Endodermal cell (in vitro differentiated cells): ENCODE data around the gene SRR. TPM values are rescaled to one million over a fixed set of nuclear protein-coding genes. Genes with fewer than 3 reads are reported as not detected.
A peak's percentile ranks its signal among the peaks of the same experiment; 100 is the strongest.

Source experiments
- DNase-seq: peaks from one replicate; pipeline ENCODE4 v3.0.0-alpha.2; 2017
- H3K27ac ChIP-seq: 2 replicates; pipeline ENCODE4 v1.5.1; 2013; ENCODE audit warnings: mild to moderate bottlenecking, low read depth, low read length, moderate library complexity
- H3K27me3 ChIP-seq: 2 replicates; pipeline ENCODE4 v1.6.1; 2013; ENCODE audit warnings: mild to moderate bottlenecking, low read length, moderate library complexity; ENCODE audit not compliant: insufficient read depth, control insufficient read depth, poor library complexity, severe bottlenecking
- H3K36me3 ChIP-seq: 2 replicates; pipeline ENCODE4 v1.7.0; 2013; ENCODE audit warnings: mild to moderate bottlenecking, low read length, moderate library complexity; ENCODE audit not compliant: control insufficient read depth, insufficient read depth
- H3K4me1 ChIP-seq: one replicate; pipeline ENCODE4 v1.7.0; 2013; ENCODE audit warnings: low read length; ENCODE audit not compliant: control insufficient read depth, insufficient read depth
- H3K4me3 ChIP-seq: 2 replicates; pipeline ENCODE4 v1.5.1; 2013; ENCODE audit warnings: mild to moderate bottlenecking, low read length, moderate library complexity
- H3K9ac ChIP-seq: 2 replicates; pipeline ENCODE4 v1.6.1; 2013; ENCODE audit warnings: mild to moderate bottlenecking, low read length, moderate library complexity; ENCODE audit not compliant: poor library complexity, severe bottlenecking; ENCODE audit errors: extremely low read depth
- H3K9me3 ChIP-seq: 2 replicates; pipeline ENCODE4 v1.6.1; 2013; ENCODE audit warnings: mild to moderate bottlenecking, low read length, moderate library complexity; ENCODE audit not compliant: control insufficient read depth
- H3K27ac Mint-ChIP-seq: 2 replicates; pipeline ENCODE4 v1.8.0; 2020; ENCODE audit warnings: mixed read lengths
- H3K27me3 Mint-ChIP-seq: 2 replicates; pipeline ENCODE4 v1.8.0; 2021; ENCODE audit warnings: mild to moderate bottlenecking, mixed read lengths; ENCODE audit not compliant: insufficient read depth
- H3K36me3 Mint-ChIP-seq: 2 replicates; pipeline ENCODE4 v1.8.0; 2020; ENCODE audit warnings: low read depth, mixed read lengths
- H3K4me1 Mint-ChIP-seq: 2 replicates; pipeline ENCODE4 v1.8.0; 2020; ENCODE audit warnings: mixed read lengths
- H3K4me3 Mint-ChIP-seq: 2 replicates; pipeline ENCODE4 v1.8.0; 2020; ENCODE audit warnings: mild to moderate bottlenecking, moderate library complexity, mixed read lengths
- H3K9me3 Mint-ChIP-seq: 2 replicates; pipeline ENCODE4 v1.8.0; 2020; ENCODE audit warnings: mild to moderate bottlenecking, mixed read lengths
- CTCF ChIP-seq: fragments of 200-600 bp; sonication (generic); conservative IDR thresholded peaks from 2 replicates; pipeline ENCODE4 v1.5.0; 2021; ENCODE audit warnings: antibody characterized with exemption, mild to moderate bottlenecking
- WGBS, 2 experiments: methylation state at CpG; one replicate each; pipeline versions ENCODE4 v1.1.5 to v1.1.7; 2013; ENCODE audit warnings: missing lambda C conversion rate in 2 of 2, mixed read lengths in 1 of 2; ENCODE audit not compliant: insufficient coverage in 1 of 2, insufficient read length in 1 of 2; 5-methylcytosine and 5-hydroxymethylcytosine counted together
- total RNA-seq, 2 donors: library from RNA; stranded (reverse); fragmentation: NEBNext Ultra II Directional in 1 of 2; extraction: Animal tissue kit (Norgen Biotek cat#: 25700) in 1 of 2; gene quantifications; 2 replicates in 1 of 2; 3 replicates in 1 of 2; pipeline ENCODE4 v1.2.1, GENCODE V29; 2021

SRR gene
- total RNA-seq, 2 donors from 2014 or later = 10.2 to 38.0 TPM

- Histone ChIP-seq H3K27ac (no peak overlapping the region), H3K27me3 (no peaks in the 10 kb centered on the region), H3K9me3 (no peaks in the 10 kb centered on the region), H3K9ac (no peak overlapping the region), H3K36me3 (peaks cover 87% of the 10 kb centered on the region), H3K4me3 (no peak overlapping the region), H3K4me1 (no peaks in the 10 kb centered on the region)
- H3K4me3 Mint-ChIP-seq = no peak overlapping the region
- no peak for TF ChIP-seq CTCF
- DNase-seq = no peak
- no peak overlapping the region for H3K27ac Mint-ChIP-seq
- no peaks in the 10 kb centered on the region for H3K4me1 Mint-ChIP-seq
- peaks cover 63% of the 10 kb centered on the region for H3K36me3 Mint-ChIP-seq
- H3K27me3 Mint-ChIP-seq = no peaks in the 10 kb centered on the region
- H3K9me3 Mint-ChIP-seq = no peaks in the 10 kb centered on the region
- 97 to 98% methylated on average over 6 to 9 of the region's 9 CpGs for WGBS, 2 experiments
Measured at GRCh38 chr17:2277429-2278170, 26.1 kb upstream of the SRR start.

- H3K4me1 ChIP-seq = no peaks in the 10 kb centered on the region
- no peaks in the 10 kb centered on the region for H3K27me3 ChIP-seq
- WGBS, 2 experiments = 96 to 97% methylated on average over 6 to 9 of the region's 9 CpGs
- no peaks in the 10 kb centered on the region for H3K27me3 Mint-ChIP-seq
- DNase-seq = no peak
- H3K36me3 ChIP-seq = peaks cover 90% of the 10 kb centered on the region
- no peak overlapping the region for H3K4me3 Mint-ChIP-seq
- H3K9me3 Mint-ChIP-seq = no peaks in the 10 kb centered on the region
- H3K27ac Mint-ChIP-seq = peak overlapping the region; percentile 44
- no peak for TF ChIP-seq CTCF
- no peak overlapping the region for H3K9ac ChIP-seq
- H3K27ac ChIP-seq = no peak overlapping the region
- H3K4me1 Mint-ChIP-seq = no peaks in the 10 kb centered on the region
- no peaks in the 10 kb centered on the region for H3K9me3 ChIP-seq
- no peak overlapping the region for H3K4me3 ChIP-seq
- peaks cover 66% of the 10 kb centered on the region for H3K36me3 Mint-ChIP-seq
Measured at GRCh38 chr17:2279707-2280106, 24.0 kb upstream of the SRR start.

- DNase-seq = peak; percentile 67
- Mint-ChIP-seq H3K36me3 (peaks cover 65% of the 10 kb centered on the region), H3K27me3 (no peaks in the 10 kb centered on the region), H3K4me3 (no peak overlapping the region), H3K4me1 (no peaks in the 10 kb centered on the region), H3K27ac (no peak overlapping the region), H3K9me3 (no peaks in the 10 kb centered on the region)
- WGBS, 2 experiments = 92 to 93% methylated on average over 5 to 6 of the region's 7 CpGs
- peak; percentile 74 for TF ChIP-seq CTCF
- H3K4me3 ChIP-seq = no peak overlapping the region
- H3K4me1 ChIP-seq = no peaks in the 10 kb centered on the region
- no peaks in the 10 kb centered on the region for H3K9me3 ChIP-seq
- no peak overlapping the region for H3K27ac ChIP-seq
- H3K27me3 ChIP-seq = no peaks in the 10 kb centered on the region
- peaks cover 93% of the 10 kb centered on the region for H3K36me3 ChIP-seq
- no peak overlapping the region for H3K9ac ChIP-seq
Measured at GRCh38 chr17:2282297-2282873, 21.4 kb upstream of the SRR start.
